IPS DF 6.9 (cell line): ENCODE results near the gene SMPD3.
A peak's percentile ranks its signal among the peaks of the same experiment; 100 is the strongest.

Experiments
- DNase-seq: peaks from one replicate; pipeline ENCODE4 v3.0.0-alpha.2; 2013; ENCODE audit warnings: low read depth, low spot score
- H3K27ac ChIP-seq: one replicate; pipeline ENCODE4 v1.5.1; 2013; ENCODE audit warnings: low read length, control low read depth
- H3K27me3 ChIP-seq: 2 replicates; pipeline ENCODE4 v1.6.1; 2013; ENCODE audit warnings: mild to moderate bottlenecking, low read length; ENCODE audit not compliant: control insufficient read depth, insufficient read depth
- H3K36me3 ChIP-seq: 2 replicates; pipeline ENCODE4 v1.6.1; 2013; ENCODE audit warnings: low read length; ENCODE audit not compliant: control insufficient read depth, insufficient read depth
- H3K4me1 ChIP-seq: 2 replicates; pipeline ENCODE4 v1.6.1; 2013; ENCODE audit warnings: low read length; ENCODE audit not compliant: control insufficient read depth, insufficient read depth
- H3K4me3 ChIP-seq: 2 replicates; pipeline ENCODE4 v1.5.1; 2013; ENCODE audit warnings: mild to moderate bottlenecking, low read length
- H3K9me3 ChIP-seq: 2 replicates; pipeline ENCODE4 v1.6.1; 2013; ENCODE audit warnings: low read length, inconsistent platforms; ENCODE audit not compliant: control insufficient read depth, insufficient read depth
- WGBS: extraction: QIAGEN DNeasy Blood & Tissue Kit; methylation state at CpG from one replicate; pipeline ENCODE4 v1.1.7; 2013; ENCODE audit warnings: mixed read lengths, missing lambda C conversion rate; ENCODE audit not compliant: insufficient read length, insufficient coverage; 5-methylcytosine and 5-hydroxymethylcytosine counted together

The SMPD3 gene

GRCh38 chr16:68332411-68333121 is 115.7 kb downstream of the SMPD3 start:
- Histone ChIP-seq H3K27ac (no peak overlapping the region), H3K9me3 (no peaks in the 10 kb centered on the region), H3K36me3 (peaks cover 7% of the 10 kb centered on the region), H3K4me3 (no peak overlapping the region), H3K27me3 (no peaks in the 10 kb centered on the region), H3K4me1 (no peaks in the 10 kb centered on the region)
- DNase-seq: no peak
- no CpG with 5 or more reads among the region's 7 CpGs for WGBS

GRCh38 chr16:68331879-68332410 is 116.4 kb downstream of the SMPD3 start:
- WGBS: no CpG with 5 or more reads among the region's 4 CpGs
- peaks cover 6% of the 10 kb centered on the region for H3K36me3 ChIP-seq
- H3K4me3 ChIP-seq: no peak overlapping the region
- no peaks in the 10 kb centered on the region for H3K4me1 ChIP-seq
- H3K27me3 ChIP-seq: no peaks in the 10 kb centered on the region
- no peak for DNase-seq
- no peak overlapping the region for H3K27ac ChIP-seq
- no peaks in the 10 kb centered on the region for H3K9me3 ChIP-seq

DNA sequence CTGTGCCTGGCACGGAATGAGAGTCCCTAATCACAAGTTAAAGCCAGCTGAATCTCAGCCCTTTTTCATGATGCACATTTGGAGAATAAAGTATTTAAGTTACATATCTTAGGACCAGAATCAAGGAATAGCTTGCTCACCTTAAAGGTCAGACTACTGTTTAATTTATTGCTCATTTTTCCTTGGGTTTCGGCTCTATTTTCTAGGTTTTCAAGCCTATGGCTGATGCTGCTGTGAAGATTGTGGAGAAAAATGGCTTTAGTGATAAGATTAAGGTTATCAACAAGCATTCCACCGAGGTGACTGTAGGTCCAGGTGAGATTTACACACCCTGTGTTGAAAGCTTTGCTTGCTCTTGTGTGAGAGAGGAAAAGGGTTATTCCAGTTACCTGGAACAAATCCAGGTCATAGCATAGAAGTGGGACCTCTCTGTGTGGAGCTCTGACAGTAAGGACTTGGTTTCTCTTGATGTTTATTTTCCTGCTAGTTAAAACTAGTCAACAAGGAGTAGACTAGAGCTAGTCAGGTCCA is 119.4 kb downstream of the SMPD3 start:
- H3K4me1 ChIP-seq: no peaks in the 10 kb centered on the region
- H3K36me3 ChIP-seq: peaks cover 6% of the 10 kb centered on the region
- WGBS: no CpG with 5 or more reads among the region's 3 CpGs

GRCh38 chr16:68328151-68328859 is 120.0 kb downstream of the SMPD3 start:
- Histone ChIP-seq H3K9me3 (no peaks in the 10 kb centered on the region), H3K4me1 (no peaks in the 10 kb centered on the region), H3K27ac (no peak overlapping the region), H3K4me3 (no peak overlapping the region), H3K27me3 (no peaks in the 10 kb centered on the region), H3K36me3 (peaks cover 6% of the 10 kb centered on the region)
- peak; percentile 57 for DNase-seq
- WGBS: no CpG with 5 or more reads among the region's 13 CpGs

More for the DNA sequence above, 119.4 kb downstream of the SMPD3 start:
- Histone ChIP-seq H3K9me3 (no peaks in the 10 kb centered on the region), H3K27me3 (no peaks in the 10 kb centered on the region), H3K4me3 (no peak overlapping the region), H3K27ac (no peak overlapping the region)
- no peak for DNase-seq

GRCh38 chr16:68324780-68325357 is 123.4 kb downstream of the SMPD3 start:
- Histone ChIP-seq H3K9me3 (no peaks in the 10 kb centered on the region), H3K27ac (no peak overlapping the region), H3K36me3 (no peaks in the 10 kb centered on the region), H3K4me3 (no peak overlapping the region), H3K4me1 (no peaks in the 10 kb centered on the region), H3K27me3 (no peaks in the 10 kb centered on the region)
- DNase-seq: no peak
- WGBS: no CpG with 5 or more reads among the region's 8 CpGs

- Histone ChIP-seq H3K36me3 (no peaks in the 10 kb centered on the region; the same call in 1 of the 2 replicates), H3K27ac (no peak overlapping the region), H3K27me3 (no peaks in the 10 kb centered on the region), H3K4me3 (no peak overlapping the region), H3K9me3 (no peaks in the 10 kb centered on the region), H3K4me1 (no peaks in the 10 kb centered on the region)
- DNase-seq: no peak
- no CpG with 5 or more reads among the region's 5 CpGs for WGBS
These were observed 124.0 kb downstream of the SMPD3 start for GRCh38 chr16:68324336-68324735.

- Histone ChIP-seq H3K4me3 (no peak overlapping the region), H3K4me1 (no peaks in the 10 kb centered on the region), H3K36me3 (peaks cover 4% of the 10 kb centered on the region; the same call in 1 of the 2 replicates), H3K9me3 (no peaks in the 10 kb centered on the region), H3K27me3 (no peaks in the 10 kb centered on the region), H3K27ac (no peak overlapping the region)
- DNase-seq: no peak
- WGBS: no CpG with 5 or more reads among the region's 6 CpGs
These were observed 129.0 kb downstream of the SMPD3 start for GRCh38 chr16:68319185-68319908.

DNA sequence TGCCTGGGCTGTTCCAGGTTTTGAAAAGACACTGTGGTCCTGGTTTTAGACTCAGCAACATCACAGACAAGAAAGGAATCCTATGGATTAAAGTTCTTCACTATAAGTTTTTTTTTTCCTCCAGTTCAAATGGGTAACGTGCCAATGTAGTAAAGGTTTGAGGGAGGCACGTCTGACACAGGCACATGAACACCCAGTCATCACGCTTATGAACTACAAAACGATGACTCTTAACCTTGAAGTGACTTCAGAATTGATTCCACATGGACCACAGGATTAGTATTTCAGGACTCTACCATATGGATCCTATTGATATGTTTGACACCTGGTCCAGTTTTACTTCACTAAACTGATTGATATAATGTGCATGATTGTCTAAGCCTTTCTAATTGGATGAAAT is 135.2 kb downstream of the SMPD3 start:
- H3K4me1 ChIP-seq: no peaks in the 10 kb centered on the region
- no CpG with 5 or more reads among the region's 4 CpGs for WGBS
- no peaks in the 10 kb centered on the region for H3K9me3 ChIP-seq
- H3K36me3 ChIP-seq: peaks cover 6% of the 10 kb centered on the region; the same call in 1 of the 2 replicates
- no peak overlapping the region for H3K4me3 ChIP-seq
- no peak for DNase-seq
- H3K27me3 ChIP-seq: no peaks in the 10 kb centered on the region
- H3K27ac ChIP-seq: no peak overlapping the region

DNA sequence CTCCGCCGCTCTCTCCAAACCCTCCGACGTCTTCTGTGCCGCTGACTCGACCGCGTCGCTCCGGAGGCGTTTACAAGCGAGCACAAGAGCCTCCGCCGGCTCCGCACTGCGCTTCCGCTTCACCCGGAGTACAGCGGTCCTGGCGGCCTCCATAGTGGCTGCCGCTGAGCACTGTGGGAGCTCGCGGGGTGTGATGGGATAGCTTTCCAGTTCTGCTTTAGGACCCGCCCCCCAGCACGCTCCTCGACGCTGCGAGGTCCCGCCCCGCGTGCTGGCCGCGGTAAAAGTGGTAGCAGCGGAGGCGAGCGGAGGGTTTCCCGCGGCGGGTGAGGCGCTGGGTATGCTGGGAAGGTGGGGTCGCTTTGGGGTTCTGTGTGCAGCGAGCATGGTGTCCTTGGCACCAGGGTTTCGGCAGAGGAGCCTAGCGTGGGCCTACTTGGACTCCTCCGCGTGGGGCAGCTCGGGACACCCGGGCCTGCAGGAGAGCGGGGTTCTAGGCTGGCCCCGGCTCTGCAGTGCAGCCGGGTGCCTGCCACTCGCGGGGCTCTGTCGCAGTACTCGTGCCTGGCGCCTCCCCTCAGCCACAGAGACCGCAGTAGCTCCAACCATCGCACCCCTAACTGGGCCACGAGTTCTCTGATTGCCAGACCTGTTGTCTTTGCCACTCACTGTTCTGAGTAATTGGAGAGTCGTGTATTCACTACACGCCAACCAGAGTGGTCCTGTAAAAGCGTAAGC is 137.4 kb downstream of the SMPD3 start, which contains the start of the genes PRMT7 and SLC7A6OS:
Gene PRMT7 (plus strand): TSS at position 246 of the 738 bp plus-strand sequence. CDS start 4,961 bp downstream, outside the sequence.
Gene SLC7A6OS (minus strand): TSS at position 173 of the 738 bp plus-strand sequence. CDS start 20 bp downstream, at position 153.
- no peak within 1 kb of the TSS for H3K27ac ChIP-seq
- H3K4me3 ChIP-seq: peak within 1 kb of the TSS; percentile 50
- no peaks in the 10 kb centered on the region for H3K4me1 ChIP-seq
- peak; percentile 61 for DNase-seq
- H3K27me3 ChIP-seq: no peaks in the 10 kb centered on the region
- H3K9me3 ChIP-seq: no peaks in the 10 kb centered on the region
- WGBS: no CpG with 5 or more reads among the region's 62 CpGs
- H3K36me3 ChIP-seq: peaks cover 4% of the 10 kb centered on the region; the same call in 1 of the 2 replicates
